Liver (tissue), 9 donors: ENCODE data around the gene NHSL2. TPM values are rescaled to one million over a fixed set of nuclear protein-coding genes. Genes with fewer than 3 reads are reported as not detected.

Source experiments
- DNase-seq: peaks from one replicate; pipeline ENCODE4 v3.0.0-alpha.2; 2017; ENCODE audit warnings: low spot score
- H3K27ac ChIP-seq, 2 donors: one replicate each; pipeline ENCODE4 v1.7.0; 2013; ENCODE audit warnings: inconsistent platforms in 2 of 2, low read length in 2 of 2, control low read depth in 1 of 2, low read depth in 1 of 2, mild to moderate bottlenecking in 1 of 2
- H3K27me3 ChIP-seq, 4 donors: one replicate each; pipeline versions ENCODE4 v1.6.1 to v1.7.0; 2013; ENCODE audit warnings: low read length in 3 of 4, inconsistent platforms in 1 of 4, mild to moderate bottlenecking in 1 of 4, moderate library complexity in 1 of 4; ENCODE audit not compliant: control insufficient read depth in 4 of 4, insufficient read depth in 4 of 4
- H3K36me3 ChIP-seq, 4 donors: one replicate each; pipeline versions ENCODE4 v1.6.1 to v1.7.0; 2013; ENCODE audit warnings: low read length in 3 of 4, mild to moderate bottlenecking in 3 of 4, low read depth in 1 of 4, moderate library complexity in 1 of 4; ENCODE audit not compliant: control insufficient read depth in 4 of 4, insufficient read depth in 3 of 4
- H3K4me1 ChIP-seq, 4 donors: one replicate each; pipeline versions ENCODE4 v1.6.1 to v1.7.0; 2013; ENCODE audit warnings: low read length in 3 of 4, mild to moderate bottlenecking in 3 of 4, moderate library complexity in 1 of 4; ENCODE audit not compliant: control insufficient read depth in 4 of 4, insufficient read depth in 4 of 4
- H3K4me3 ChIP-seq, 3 donors: one replicate each; pipeline versions ENCODE4 v1.6.1 to v1.7.0; 2013; ENCODE audit warnings: low read length in 3 of 3, control low read depth in 1 of 3, low read depth in 1 of 3, mild to moderate bottlenecking in 1 of 3
- H3K9ac ChIP-seq, 2 donors: one replicate each; pipeline ENCODE4 v1.7.0; 2013; ENCODE audit warnings: low read length in 2 of 2, mild to moderate bottlenecking in 2 of 2, moderate library complexity in 2 of 2, control low read depth in 1 of 2, low read depth in 1 of 2
- H3K9me3 ChIP-seq, 4 donors: one replicate each; pipeline versions ENCODE4 v1.6.1 to v1.7.0; 2013; ENCODE audit warnings: low read length in 3 of 4; ENCODE audit not compliant: control insufficient read depth in 4 of 4
- ATF3 ChIP-seq: IDR thresholded peaks from 2 replicates; pipeline ENCODE4 v1.6.1; 2016; ENCODE audit warnings: antibody characterized with exemption
- EGR1 ChIP-seq, 2 donors: IDR thresholded peaks; 2 replicates each; pipeline ENCODE4 v1.6.1; 2016 to 2018; ENCODE audit warnings: antibody characterized with exemption in 2 of 2, low read depth in 2 of 2
- FOXA1 ChIP-seq: IDR thresholded peaks from 2 replicates; pipeline ENCODE4 v1.6.1; 2016; ENCODE audit warnings: antibody characterized with exemption
- FOXA2 ChIP-seq: IDR thresholded peaks from 2 replicates; pipeline ENCODE4 v1.6.1; 2016; ENCODE audit warnings: antibody characterized with exemption
- HNF4A ChIP-seq, 2 donors: conservative IDR thresholded peaks; 2 replicates each; pipeline ENCODE4 v1.6.1; 2016; ENCODE audit warnings: antibody characterized with exemption in 2 of 2, mild to moderate bottlenecking in 2 of 2
- HNF4G ChIP-seq: IDR thresholded peaks from 2 replicates; pipeline ENCODE4 v1.6.1; 2016; ENCODE audit warnings: antibody characterized with exemption
- JUND ChIP-seq, 2 donors: IDR thresholded peaks; 2 replicates each; pipeline ENCODE4 v1.6.1; 2016; ENCODE audit warnings: antibody characterized with exemption in 2 of 2
- MAX ChIP-seq: IDR thresholded peaks from 2 replicates; pipeline ENCODE4 v1.6.1; 2016; ENCODE audit warnings: antibody characterized with exemption
- NR2F2 ChIP-seq: IDR thresholded peaks from 2 replicates; pipeline ENCODE4 v1.6.1; 2016; ENCODE audit warnings: antibody characterized with exemption
- RAD21 ChIP-seq, 2 donors: IDR thresholded peaks; 2 replicates each; pipeline ENCODE4 v1.6.1; 2016; ENCODE audit warnings: antibody characterized with exemption in 2 of 2, mild to moderate bottlenecking in 2 of 2
- TAF1 ChIP-seq: conservative IDR thresholded peaks from 2 replicates; pipeline ENCODE4 v1.6.1; 2016; ENCODE audit warnings: antibody characterized with exemption, mild to moderate bottlenecking
- YY1 ChIP-seq: IDR thresholded peaks from 2 replicates; pipeline ENCODE4 v1.6.1; 2016; ENCODE audit warnings: antibody characterized with exemption, mild to moderate bottlenecking
- WGBS: extraction: QIAGEN DNeasy Blood & Tissue Kit; methylation state at CpG from one replicate; pipeline ENCODE4 v1.1.7; 2013; 5-methylcytosine and 5-hydroxymethylcytosine counted together
- polyA plus RNA-seq, 2 donors: library from polyadenylated mRNA; stranded (reverse) in 1 of 2; unstranded in 1 of 2; fragments of 200-250 nt in 1 of 2; fragments of >200 nt in 1 of 2; fragmentation: Nextera tagmentation in 1 of 2; extraction: Ambion mirVana in 1 of 2; gene quantifications; one replicate each; pipeline versions ENCODE4 v1.2.1 to v1.2.3, GENCODE V29; 2013 to 2015
- total RNA-seq, 2 donors: library from RNA; depleted of rRNA; stranded (reverse); fragments of >200 nt; gene quantifications; one replicate each; pipeline ENCODE4 v1.2.3, GENCODE V29; 2014
- TF ChIP-seq, protein P1 (sequence below): IDR thresholded peaks from 2 replicates; pipeline ENCODE4 v1.6.1; 2016; ENCODE audit warnings: antibody characterized with exemption
- donor health status: healthy.
- donor health status: healthy.
- donor health status: healthy.
- donor health status: healthy.
- donor health status: healthy.

Gene NHSL2
- total and polyA plus RNA-seq, 4 donors = 0.45 to 1.3 (median 1.1) TPM

DNA sequence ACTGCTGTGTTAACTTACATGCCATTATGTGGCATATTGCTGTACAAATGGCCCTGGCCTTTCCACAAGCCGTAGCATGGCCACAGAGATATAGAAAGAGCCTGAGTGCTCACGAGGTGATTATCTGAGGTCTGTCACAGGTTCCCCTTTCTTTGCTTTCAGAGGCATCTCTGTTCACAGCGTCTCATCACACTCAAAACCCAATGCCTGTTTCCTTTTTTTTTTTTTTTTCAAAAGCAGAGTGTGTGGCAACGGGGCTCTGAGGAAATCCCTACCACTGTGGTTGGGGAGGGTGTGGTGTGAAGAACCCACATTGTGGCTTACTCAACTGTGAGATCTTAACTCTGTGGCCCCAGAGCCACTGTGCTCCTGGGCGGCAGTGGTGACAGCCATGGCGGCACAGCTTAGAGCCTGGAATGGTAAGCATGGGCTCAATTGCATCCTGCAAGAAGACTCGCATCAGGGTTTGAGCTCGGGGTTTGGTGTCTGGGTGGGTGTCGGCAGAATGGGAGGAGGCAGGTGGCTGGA is 190.2 kb downstream of the NHSL2 start:
- H3K9me3 ChIP-seq = no peaks in the 10 kb centered on the region
- peaks cover 0 to 2% (median 0%) of the 10 kb centered on the region in 4 donors for H3K27me3 ChIP-seq
- no peak overlapping the region for H3K4me3 ChIP-seq
- no peaks in the 10 kb centered on the region for H3K36me3 ChIP-seq
- H3K4me1 ChIP-seq = peaks cover 0 to 14% (median 7%) of the 10 kb centered on the region in 4 donors
- WGBS = 78% methylated on average over 9 of the region's 9 CpGs
- TF ChIP-seq EGR1 (IDR thresholded peaks at IDR 0.05; ENCODE audit: low read depth in 2 of 2) = no peak
- TF ChIP-seq HNF4A (conservative IDR thresholded peaks at IDR 0.05) = no peak
- TF ChIP-seq MAX = no peak
- TF ChIP-seq TAF1 = no peak
- no peak for TF ChIP-seq JUND (IDR thresholded peaks at IDR 0.05)
- no peak for DNase-seq
- no peak overlapping the region for H3K9ac ChIP-seq
- peak overlapping the region in 1 of 2 donors; percentile 7 for H3K27ac ChIP-seq

GRCh38 chrX:72101597-72102037 is 191.0 kb downstream of the NHSL2 start:
- peaks cover 0 to 2% (median 0%) of the 10 kb centered on the region in 4 donors for H3K27me3 ChIP-seq
- no peaks in the 10 kb centered on the region for H3K36me3 ChIP-seq
- H3K9me3 ChIP-seq = no peaks in the 10 kb centered on the region
- no peak overlapping the region for H3K9ac ChIP-seq
- TF ChIP-seq TAF1 (no peak), YY1 (no peak), FOXA2 (no peak), FOXA1 (no peak), JUND (IDR thresholded peaks at IDR 0.05) (no peak), ATF3 (no peak), RAD21 (IDR thresholded peaks at IDR 0.05) (no peak), NR2F2 (no peak), HNF4A (conservative IDR thresholded peaks at IDR 0.05) (no peak), HNF4G (no peak)
- TF ChIP-seq, protein P1, sequence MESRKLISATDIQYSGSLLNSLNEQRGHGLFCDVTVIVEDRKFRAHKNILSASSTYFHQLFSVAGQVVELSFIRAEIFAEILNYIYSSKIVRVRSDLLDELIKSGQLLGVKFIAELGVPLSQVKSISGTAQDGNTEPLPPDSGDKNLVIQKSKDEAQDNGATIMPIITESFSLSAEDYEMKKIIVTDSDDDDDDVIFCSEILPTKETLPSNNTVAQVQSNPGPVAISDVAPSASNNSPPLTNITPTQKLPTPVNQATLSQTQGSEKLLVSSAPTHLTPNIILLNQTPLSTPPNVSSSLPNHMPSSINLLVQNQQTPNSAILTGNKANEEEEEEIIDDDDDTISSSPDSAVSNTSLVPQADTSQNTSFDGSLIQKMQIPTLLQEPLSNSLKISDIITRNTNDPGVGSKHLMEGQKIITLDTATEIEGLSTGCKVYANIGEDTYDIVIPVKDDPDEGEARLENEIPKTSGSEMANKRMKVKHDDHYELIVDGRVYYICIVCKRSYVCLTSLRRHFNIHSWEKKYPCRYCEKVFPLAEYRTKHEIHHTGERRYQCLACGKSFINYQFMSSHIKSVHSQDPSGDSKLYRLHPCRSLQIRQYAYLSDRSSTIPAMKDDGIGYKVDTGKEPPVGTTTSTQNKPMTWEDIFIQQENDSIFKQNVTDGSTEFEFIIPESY = no peak
- no peak overlapping the region for H3K4me3 ChIP-seq
- peak overlapping the region in 1 of 2 donors; percentile 18 for H3K27ac ChIP-seq
- peaks cover 0 to 13% (median 5%) of the 10 kb centered on the region in 4 donors for H3K4me1 ChIP-seq
- DNase-seq = no peak
- WGBS = 70% methylated on average over 4 of the region's 4 CpGs

GRCh38 chrX:72102126-72102525 is 191.5 kb downstream of the NHSL2 start:
- Histone ChIP-seq H3K36me3 (no peaks in the 10 kb centered on the region), H3K9me3 (no peaks in the 10 kb centered on the region), H3K4me1 (peaks cover 0 to 13% (median 5%) of the 10 kb centered on the region in 4 donors), H3K9ac (no peak overlapping the region), H3K27me3 (peaks cover 0 to 2% (median 0%) of the 10 kb centered on the region in 4 donors), H3K27ac (no peak overlapping the region), H3K4me3 (no peak overlapping the region)
- DNase-seq = no peak
- TF ChIP-seq FOXA1 = no peak
- WGBS = 91% methylated on average over 2 of the region's 2 CpGs
